ENCODE measurements around the gene SEPTIN14.
"Not testable (repeated sequence)": the region's sequence is repeated elsewhere in the genome, so short reads cannot be mapped to it uniquely, and the experiment has no call there.

DNA sequence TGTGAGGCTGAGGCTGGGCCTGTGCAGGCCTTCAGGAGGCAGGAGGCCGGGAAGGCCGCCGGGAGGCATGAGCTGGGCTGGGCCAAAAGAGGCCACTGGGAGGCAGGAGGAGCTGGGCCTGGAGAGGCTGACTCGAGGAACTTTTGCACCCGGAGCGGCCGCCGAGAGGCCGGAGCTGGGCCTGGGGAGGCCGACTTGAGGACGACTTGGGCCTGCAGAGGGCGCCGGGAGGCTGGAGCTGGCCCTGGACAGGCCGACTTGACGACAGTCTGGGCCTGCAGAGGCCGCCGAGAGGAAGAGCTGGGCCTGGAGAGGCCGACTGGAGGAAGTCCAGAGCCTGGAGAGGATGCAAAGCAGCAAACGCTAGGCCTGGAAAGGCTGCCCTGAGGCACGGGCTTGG lies 117.8 kb downstream of the SEPTIN14 start:
- TF ChIP-seq, protein P1, sequence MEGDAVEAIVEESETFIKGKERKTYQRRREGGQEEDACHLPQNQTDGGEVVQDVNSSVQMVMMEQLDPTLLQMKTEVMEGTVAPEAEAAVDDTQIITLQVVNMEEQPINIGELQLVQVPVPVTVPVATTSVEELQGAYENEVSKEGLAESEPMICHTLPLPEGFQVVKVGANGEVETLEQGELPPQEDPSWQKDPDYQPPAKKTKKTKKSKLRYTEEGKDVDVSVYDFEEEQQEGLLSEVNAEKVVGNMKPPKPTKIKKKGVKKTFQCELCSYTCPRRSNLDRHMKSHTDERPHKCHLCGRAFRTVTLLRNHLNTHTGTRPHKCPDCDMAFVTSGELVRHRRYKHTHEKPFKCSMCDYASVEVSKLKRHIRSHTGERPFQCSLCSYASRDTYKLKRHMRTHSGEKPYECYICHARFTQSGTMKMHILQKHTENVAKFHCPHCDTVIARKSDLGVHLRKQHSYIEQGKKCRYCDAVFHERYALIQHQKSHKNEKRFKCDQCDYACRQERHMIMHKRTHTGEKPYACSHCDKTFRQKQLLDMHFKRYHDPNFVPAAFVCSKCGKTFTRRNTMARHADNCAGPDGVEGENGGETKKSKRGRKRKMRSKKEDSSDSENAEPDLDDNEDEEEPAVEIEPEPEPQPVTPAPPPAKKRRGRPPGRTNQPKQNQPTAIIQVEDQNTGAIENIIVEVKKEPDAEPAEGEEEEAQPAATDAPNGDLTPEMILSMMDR (conservative IDR thresholded peaks at IDR 0.05; ENCODE audit: low read length), result not testable (repeated sequence)
- not testable (repeated sequence) for TF ChIP-seq EZH2phosphoT487 (IDR thresholded peaks at IDR 0.05; ENCODE audit: borderline replicate concordance, low read depth, low read length)
